GM12864 (cell line): Measurements from ENCODE around the gene ZFAND5.

ENCODE experiments used
- DNase-seq: peaks from one replicate; pipeline ENCODE4 v3.0.0-alpha.2; 2011; ENCODE audit warnings: low read depth
- H3K4me3 ChIP-seq: 2 replicates; pipeline ENCODE4 v1.5.1; 2011; ENCODE audit warnings: mild to moderate bottlenecking, low read depth, low read length, control low read depth
- TF ChIP-seq, protein P1 (sequence below): IDR thresholded peaks from 2 replicates; pipeline ENCODE4 v1.5.1; 2011; ENCODE audit warnings: low read depth, mild to moderate bottlenecking, moderate library complexity, low read length, control low read depth, inconsistent platforms; ENCODE audit errors: missing control alignments

Gene ZFAND5

DNA sequence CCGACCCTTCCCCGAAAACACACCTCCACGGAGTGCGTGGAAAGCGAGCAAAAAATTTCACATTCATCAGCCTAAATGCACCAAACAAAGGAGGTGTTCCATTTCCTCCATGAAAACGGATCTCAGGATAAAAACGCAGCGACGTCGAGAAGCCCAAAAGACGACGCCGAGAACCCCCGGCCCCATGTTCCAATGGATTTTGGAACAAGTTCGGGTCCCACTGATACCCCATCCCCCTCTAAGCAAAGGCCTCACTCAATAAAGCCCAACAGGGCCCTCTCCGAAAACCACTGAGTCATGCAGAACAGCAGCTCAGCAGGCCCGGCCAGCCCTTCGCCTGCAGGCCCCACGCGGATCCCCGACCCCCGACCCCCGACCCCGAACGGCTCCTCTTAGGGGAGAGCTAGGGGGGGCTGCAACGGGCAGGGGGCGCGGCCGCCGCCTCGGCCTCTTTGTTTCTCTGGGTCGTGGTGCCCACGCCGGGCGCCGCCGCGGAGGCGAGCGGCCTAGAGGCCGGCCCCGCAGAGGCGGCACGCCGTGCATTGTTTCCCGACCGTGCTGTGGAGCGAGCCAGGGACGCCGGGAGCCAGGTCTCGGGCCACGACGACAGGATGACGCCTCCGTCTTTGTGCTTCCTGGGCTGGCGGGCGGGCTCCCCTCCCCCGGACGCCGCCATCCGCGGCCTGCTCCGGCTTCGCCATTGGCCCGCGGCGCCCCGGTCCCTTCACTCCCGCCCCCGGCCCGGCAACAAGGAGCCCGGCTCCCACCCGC is 915 bp downstream of the ZFAND5 start:
- H3K4me3 ChIP-seq: peak overlapping the region; percentile 98
- TF ChIP-seq, protein P1, sequence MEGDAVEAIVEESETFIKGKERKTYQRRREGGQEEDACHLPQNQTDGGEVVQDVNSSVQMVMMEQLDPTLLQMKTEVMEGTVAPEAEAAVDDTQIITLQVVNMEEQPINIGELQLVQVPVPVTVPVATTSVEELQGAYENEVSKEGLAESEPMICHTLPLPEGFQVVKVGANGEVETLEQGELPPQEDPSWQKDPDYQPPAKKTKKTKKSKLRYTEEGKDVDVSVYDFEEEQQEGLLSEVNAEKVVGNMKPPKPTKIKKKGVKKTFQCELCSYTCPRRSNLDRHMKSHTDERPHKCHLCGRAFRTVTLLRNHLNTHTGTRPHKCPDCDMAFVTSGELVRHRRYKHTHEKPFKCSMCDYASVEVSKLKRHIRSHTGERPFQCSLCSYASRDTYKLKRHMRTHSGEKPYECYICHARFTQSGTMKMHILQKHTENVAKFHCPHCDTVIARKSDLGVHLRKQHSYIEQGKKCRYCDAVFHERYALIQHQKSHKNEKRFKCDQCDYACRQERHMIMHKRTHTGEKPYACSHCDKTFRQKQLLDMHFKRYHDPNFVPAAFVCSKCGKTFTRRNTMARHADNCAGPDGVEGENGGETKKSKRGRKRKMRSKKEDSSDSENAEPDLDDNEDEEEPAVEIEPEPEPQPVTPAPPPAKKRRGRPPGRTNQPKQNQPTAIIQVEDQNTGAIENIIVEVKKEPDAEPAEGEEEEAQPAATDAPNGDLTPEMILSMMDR: no peak
- no peak for DNase-seq

GRCh38 chr9:72363236-72363635 is 1.8 kb downstream of the ZFAND5 start:
- DNase-seq: no peak
- TF ChIP-seq, protein P1: no peak
- peak overlapping the region; percentile 98 for H3K4me3 ChIP-seq

DNA sequence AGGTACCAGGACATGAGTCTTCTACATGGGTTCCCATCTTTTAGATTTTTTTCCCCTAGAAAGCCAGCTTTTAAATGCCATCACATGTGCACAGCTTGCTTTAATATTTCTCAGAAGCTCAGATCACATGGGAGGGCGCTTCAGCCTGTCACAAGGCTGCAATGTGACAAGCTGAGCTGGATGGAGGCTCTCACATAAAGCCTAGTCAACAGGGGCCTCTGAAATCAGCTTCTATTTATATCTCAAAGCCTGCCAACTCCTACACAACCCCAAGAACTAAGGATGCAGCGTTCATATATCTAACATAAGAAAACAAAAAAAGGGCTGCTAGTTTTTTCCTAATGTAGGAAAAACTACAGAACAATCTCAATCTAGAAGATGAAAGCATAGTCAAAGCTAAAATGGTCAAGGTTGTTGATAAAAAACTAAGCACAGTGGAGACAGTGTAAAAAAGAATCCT is 2.3 kb downstream of the ZFAND5 start:
- TF ChIP-seq, protein P1: no peak
- peak; percentile 40 for DNase-seq
- peak overlapping the region; percentile 98 for H3K4me3 ChIP-seq

- TF ChIP-seq, protein P1: no peak
- DNase-seq: no peak
- H3K4me3 ChIP-seq: peak overlapping the region; percentile 98
Measured at GRCh38 chr9:72362118-72362531, 2.9 kb downstream of the ZFAND5 start.

GRCh38 chr9:72361217-72361616 is 3.8 kb downstream of the ZFAND5 start:
- no peak overlapping the region for H3K4me3 ChIP-seq
- no peak for DNase-seq

GRCh38 chr9:72360324-72360723 is 4.7 kb downstream of the ZFAND5 start:
- H3K4me3 ChIP-seq: no peak overlapping the region
- TF ChIP-seq, protein P1: no peak
- DNase-seq: no peak

More at GRCh38 chr9:72361217-72361616, 3.8 kb downstream of the ZFAND5 start:
- TF ChIP-seq, protein P1: no peak
